Hippocampal formation (tissue), 2 donors: ENCODE measurements around the gene ARSA.
"Not testable (repeated sequence)": the region's sequence is repeated elsewhere in the genome, so short reads cannot be mapped to it uniquely, and the experiment has no call there.

Experiments used
- DNase-seq, 2 donors: peaks; one replicate each; lab custom pipeline; 2025; lab: John Stamatoyannopoulos, UW

Gene ARSA

DNA sequence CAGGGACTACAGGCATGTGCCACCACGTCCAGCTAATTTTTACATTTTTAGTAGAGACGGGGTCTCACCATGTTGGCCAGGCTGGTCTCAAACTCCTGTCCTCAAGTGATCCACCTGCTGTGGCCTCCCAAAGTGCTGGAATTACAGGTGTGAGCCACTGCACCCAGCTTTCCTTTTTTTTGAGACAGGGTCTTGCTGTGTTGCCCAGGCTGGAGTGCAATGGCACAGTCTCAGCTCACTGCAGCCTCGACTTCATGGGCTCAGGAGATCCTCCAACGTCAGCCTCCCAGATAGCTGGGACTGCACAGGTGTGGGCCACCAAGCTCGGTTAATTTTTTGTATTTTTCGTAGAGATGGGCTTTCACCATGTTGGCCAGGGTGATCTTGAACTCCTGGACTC, 26.7 kb upstream of the ARSA start:
- not testable (repeated sequence) for DNase-seq

GRCh38 chr22:50653256-50653655, 25.3 kb upstream of the ARSA start:
- no peak for DNase-seq

DNA sequence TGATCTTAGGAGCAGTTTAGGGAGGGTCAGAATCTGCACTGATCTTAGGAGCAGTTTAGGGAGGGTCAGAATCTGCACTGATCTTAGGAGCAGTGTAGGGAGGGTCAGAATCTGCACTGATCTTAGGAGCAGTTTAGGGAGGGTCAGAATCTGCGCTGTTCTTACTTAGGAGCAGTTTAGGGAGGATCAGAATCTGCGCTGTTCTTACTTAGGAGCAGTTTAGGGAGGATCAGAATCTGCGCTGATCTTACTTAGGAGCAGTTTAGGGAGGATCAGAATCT, 15.8 kb upstream of the ARSA start:
- not testable (repeated sequence) for DNase-seq

- not testable (repeated sequence) for DNase-seq
These were observed 15.3 kb upstream of the ARSA start for GRCh38 chr22:50643021-50643820.

DNA sequence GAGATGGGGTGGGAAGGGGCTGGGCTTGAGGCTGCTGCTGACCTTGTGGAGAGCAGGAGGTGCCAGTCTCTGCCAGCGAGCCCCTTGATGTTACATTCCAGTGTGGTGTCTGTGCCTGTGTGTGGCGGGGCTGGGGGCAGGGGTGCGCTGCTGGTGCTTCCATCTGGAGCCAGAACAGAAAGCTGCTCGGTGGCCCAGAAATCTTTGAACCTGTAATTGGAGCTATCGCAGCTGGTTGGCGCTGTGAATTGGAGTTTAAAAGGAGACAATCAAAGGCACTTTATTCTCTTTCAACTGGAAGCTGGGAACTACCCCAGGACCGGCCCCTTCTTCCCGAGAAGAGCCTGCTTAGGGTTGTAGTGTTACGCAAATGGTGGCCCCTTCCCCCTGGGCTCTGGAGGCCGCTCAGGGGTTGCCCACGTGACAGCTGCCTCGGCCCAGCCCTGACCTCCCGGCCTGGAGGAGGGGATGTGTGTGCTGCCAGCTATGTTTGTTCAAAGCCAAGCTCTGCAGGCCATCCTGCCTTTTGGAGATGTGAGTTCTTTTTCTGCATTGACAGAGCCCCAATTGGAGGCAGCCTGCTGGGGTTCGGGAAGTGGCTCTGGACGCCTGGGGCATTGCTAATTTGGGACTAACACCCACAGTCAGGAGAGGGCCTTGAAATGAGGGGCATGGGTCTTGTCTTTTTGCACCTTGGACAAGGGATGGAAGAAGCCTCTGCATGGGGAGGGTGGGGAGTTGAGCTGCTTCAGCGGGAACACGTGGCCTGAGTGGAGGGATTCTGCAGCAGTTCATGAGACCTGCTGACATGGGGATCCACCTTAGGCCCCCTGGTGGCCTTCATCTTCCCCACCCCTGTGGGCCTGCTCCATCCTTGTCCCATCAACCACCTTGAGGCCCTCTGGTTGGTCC, 14.0 kb upstream of the ARSA start:
- DNase-seq: peak; percentile 29 to 52

DNA sequence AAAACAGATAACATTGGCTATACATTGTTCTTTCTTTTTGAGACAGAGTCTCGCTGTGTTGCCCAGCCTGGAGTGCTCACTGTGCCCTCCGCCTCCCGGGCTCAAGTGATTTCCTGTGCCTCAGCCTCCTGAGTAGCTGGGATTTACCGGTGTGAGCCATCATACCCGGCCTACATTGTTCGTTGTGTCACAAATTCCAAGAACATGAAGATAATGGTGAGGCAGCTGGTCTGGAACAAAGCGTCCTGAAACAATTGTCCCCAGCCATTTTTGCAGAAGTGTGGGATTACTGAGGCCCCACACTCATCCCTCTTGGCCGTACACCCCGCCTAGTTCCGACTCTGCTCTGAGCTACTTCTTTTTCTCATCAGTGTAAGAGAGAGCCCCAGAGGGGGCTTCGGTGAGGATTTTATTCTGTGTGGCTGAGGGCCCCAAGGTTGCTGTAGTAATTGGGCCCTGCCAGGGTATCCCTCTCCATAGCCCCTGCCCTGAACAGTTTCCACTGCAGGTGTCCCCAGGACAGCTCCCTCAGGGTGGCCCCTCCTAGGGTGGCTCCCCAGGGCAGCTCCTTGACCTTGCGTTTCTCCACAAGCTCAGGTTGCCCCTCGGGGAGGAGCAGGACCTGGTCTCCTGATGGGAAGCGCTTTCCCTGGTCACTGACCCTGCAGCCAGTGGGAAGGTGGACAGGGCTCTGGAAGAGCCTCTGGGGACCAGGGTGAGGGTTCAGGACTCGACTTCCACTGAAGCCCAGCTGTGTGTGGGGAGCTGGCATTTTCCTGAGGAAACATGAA, 13.1 kb upstream of the ARSA start:
- DNase-seq: no peak

GRCh38 chr22:50640296-50640695, 12.3 kb upstream of the ARSA start:
- not testable (repeated sequence) for DNase-seq

DNA sequence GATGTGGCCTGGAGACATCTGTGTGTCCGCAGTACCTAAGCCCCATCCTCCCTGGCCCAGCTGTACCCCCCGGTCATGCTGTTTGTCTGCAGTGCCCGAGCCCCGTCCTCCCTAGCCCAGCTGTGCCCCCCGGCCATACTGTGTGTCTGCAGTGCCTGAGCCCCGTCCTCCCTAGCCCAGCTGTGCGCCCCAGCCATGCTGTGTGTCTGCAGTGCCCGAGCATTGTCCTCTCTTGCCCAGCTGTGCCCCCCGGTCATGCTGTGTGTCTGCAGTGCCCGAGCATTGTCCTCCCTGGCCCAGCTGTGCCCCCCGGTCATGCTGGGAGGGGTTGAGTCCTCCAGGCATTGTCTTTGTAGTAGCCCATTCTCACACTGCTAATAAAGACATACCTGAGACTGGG, 7.6 kb upstream of the ARSA start:
- no peak for DNase-seq

GRCh38 chr22:50633771-50634170, 5.8 kb upstream of the ARSA start:
- no peak for DNase-seq

DNA sequence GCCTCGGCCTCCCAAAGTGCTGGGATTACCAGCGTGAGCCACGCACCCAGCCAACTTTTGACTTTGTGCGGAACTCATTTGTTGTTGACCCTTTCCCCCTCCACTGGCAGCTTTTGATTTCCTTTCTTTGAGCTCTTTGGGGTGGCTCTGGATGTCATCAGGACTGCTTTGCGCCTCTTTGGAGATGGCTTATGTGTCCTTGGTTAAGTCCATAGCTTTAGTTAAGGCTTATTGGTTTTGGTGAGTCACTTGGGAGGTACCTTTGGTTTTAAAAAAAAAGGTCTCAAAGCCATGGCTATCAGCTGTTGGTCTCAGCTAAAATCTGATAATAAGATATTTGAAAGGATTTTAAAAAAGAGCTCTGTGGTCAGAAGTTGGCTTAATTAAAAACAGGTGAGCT, 5.1 kb upstream of the ARSA start:
- no peak for DNase-seq

DNA sequence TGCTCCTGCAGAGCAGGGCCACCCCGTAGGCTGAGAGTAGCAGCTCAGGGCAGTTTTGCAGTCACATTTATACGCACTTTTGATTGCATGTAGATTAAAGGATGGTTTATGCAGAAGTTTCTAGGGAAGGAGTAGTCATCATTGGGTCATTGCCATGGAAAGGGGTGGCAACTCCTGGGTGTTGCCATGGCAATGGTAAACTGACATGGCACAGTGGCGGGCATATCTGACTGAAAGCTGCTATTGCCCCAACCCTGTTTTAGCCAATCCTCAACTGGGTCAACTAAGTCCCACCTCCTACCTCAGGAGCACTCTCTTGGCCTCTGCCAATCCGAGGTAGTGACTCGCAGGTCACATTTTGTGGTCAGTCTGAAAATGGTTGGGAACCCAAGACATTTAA, 2.4 kb upstream of the ARSA start:
- no peak for DNase-seq

DNA sequence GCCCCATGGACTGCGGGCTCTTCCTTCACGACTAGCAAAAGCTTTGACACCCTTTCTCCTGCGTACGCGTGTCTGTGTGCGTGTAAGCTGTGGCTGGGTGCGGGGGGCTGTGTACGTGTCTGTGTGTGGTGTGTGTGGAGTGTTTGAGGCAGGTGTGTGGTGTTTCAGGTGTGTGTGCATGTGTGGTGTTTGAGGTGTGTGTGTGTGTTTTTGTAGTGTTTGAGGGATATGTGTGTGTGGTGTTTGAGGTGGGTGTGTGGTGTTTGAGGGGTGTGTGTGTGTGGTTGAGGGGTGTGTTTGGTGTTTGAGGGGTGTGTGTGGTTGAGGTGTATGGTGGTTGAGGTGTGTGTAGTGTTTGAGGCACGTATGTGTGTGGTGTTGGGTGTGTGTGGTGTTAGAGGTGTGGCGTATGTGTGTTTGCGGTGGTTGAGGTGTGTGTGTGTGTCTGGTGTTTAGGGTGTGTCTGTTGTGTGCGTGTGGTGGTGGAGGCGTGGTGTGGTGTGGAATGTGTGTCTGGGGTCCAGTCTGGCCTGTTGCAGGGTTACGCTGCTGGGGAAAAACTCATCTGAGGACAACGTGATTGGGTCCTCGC, 687 bp upstream of the ARSA start:
- DNase-seq: no peak

GRCh38 chr22:50626850-50627641, 906 bp downstream of the ARSA start:
- DNase-seq: no peak

- no peak for DNase-seq
These were observed 1.6 kb downstream of the ARSA start for GRCh38 chr22:50626314-50626849.

GRCh38 chr22:50625568-50626313, 2.2 kb downstream of the ARSA start:
- DNase-seq: no peak

GRCh38 chr22:50625131-50625567, 2.8 kb downstream of the ARSA start:
- no peak for DNase-seq

DNA sequence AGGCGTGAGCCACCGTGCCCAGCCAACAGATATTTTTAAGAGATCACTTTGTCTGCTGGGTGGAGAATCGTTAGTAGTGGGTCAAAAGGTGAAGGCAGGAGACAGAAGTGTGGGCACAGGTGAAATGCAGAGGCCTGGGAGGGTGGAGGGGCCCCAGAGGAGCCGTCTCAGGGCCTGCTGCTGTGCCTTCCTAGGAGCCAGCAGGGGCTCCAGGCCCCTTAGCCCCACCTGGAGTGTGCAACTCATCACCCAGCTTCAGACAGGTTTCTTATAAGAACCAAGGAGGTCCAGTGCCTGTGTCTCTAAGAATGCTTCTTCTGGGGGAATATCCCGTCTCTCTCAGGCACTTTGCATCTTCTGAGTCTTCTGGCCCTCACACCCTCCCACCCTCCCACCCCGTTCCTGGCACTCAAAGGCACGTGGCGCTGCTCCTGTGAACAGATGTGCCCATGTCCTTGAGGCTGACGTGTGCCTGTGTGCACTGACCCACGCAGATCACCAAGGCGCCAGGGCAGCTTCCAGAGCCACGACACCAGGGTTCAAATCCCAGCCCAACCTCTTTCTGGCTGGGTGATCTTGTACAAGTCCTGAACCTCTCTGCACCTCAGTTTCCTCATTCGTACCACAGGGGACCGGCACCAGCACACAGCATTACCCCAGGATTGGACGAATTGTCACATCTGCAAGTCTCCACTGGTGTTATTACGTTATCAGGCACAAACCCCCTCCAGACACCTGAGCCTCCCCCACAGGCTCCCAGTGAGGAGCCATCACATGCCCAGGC, 3.4 kb downstream of the ARSA start:
- DNase-seq: no peak

- DNase-seq: no peak
These were observed 5.1 kb downstream of the ARSA start for GRCh38 chr22:50622723-50623327.
